GM18507 (cell line): Measurements from ENCODE around the gene SKP1.
A peak's percentile ranks its signal among the peaks of the same experiment; 100 is the strongest.

Experiments
- DNase-seq: peaks from one replicate; pipeline ENCODE4 v3.0.0; 2011; ENCODE audit warnings: low read depth; ENCODE audit not compliant: insufficient read length; ENCODE audit errors: extremely low spot score
- FAIRE-seq: peaks from 2 replicates; lab custom pipeline; 2011; peaks lifted over from hg19 to GRCh38; lab: Jason Lieb, UNC

The SKP1 gene

GRCh38 chr5:134116789-134117761 is 59.7 kb downstream of the SKP1 start:
- DNase-seq (no peak), FAIRE-seq (no peak)

GRCh38 chr5:134116286-134116685 is 60.5 kb downstream of the SKP1 start:
- DNase-seq (no peak), FAIRE-seq (peak; percentile 12)

- FAIRE-seq (no peak), DNase-seq (no peak)
Observed at GRCh38 chr5:134115806-134116175, 61.0 kb downstream of the SKP1 start.

- DNase-seq: no peak
- FAIRE-seq: no peak
Observed at GRCh38 chr5:134114886-134115805, 61.6 kb downstream of the SKP1 start.

GRCh38 chr5:134113902-134114875 is 62.6 kb downstream of the SKP1 start, which contains the start of gene TCF7:
Gene TCF7, plus strand, starts transcription at chr5:134114681. Its CDS starts 226 bp downstream, at chr5:134114907.
- peak; percentile 71 for FAIRE-seq
- peak; percentile 93 for DNase-seq

- no peak for DNase-seq
Observed at GRCh38 chr5:134113363-134113889, 63.3 kb downstream of the SKP1 start.

GRCh38 chr5:134112726-134113362 is 63.9 kb downstream of the SKP1 start:
- FAIRE-seq (no peak), DNase-seq (no peak)

More at GRCh38 chr5:134113363-134113889, 63.3 kb downstream of the SKP1 start:
- no peak for FAIRE-seq

GRCh38 chr5:134111741-134112647 is 64.8 kb downstream of the SKP1 start:
- peak; percentile 76 for FAIRE-seq
- no peak for DNase-seq

GRCh38 chr5:134110382-134110781 is 66.4 kb downstream of the SKP1 start:
- DNase-seq (no peak), FAIRE-seq (peak; percentile 58)

- DNase-seq (no peak), FAIRE-seq (no peak)
Observed at GRCh38 chr5:134107779-134108178, 69.0 kb downstream of the SKP1 start.

GRCh38 chr5:134106991-134107701 is 69.6 kb downstream of the SKP1 start:
- FAIRE-seq: no peak
- no peak for DNase-seq

GRCh38 chr5:134103998-134104654 is 72.6 kb downstream of the SKP1 start:
- DNase-seq (no peak), FAIRE-seq (peak; percentile 26)

- DNase-seq: no peak
- FAIRE-seq: no peak
Observed at GRCh38 chr5:134103397-134103796, 73.4 kb downstream of the SKP1 start.

- peak; percentile 59 for FAIRE-seq
- DNase-seq: no peak
Observed at GRCh38 chr5:134101686-134102439, 74.9 kb downstream of the SKP1 start.

- peak; percentile 82 for DNase-seq
- FAIRE-seq: peak; percentile 100
Observed at GRCh38 chr5:134100283-134101091, 76.3 kb downstream of the SKP1 start.
